ENCODE measurements around the gene SMOC2.
A peak's percentile ranks its signal among the peaks of the same experiment; 100 is the strongest.

The SMOC2 gene

GRCh38 chr6:168414336-168415097, 26.5 kb upstream of the SMOC2 start:
- Histone ChIP-seq H3K4me3 (no peak overlapping the region), H3K27ac (no peak overlapping the region)

- H3K27ac ChIP-seq: peak overlapping the region in 1 of 21 experiments; percentile 41
- H3K4me3 ChIP-seq: no peak overlapping the region
Observed at GRCh38 chr6:168415098-168415992, 25.6 kb upstream of the SMOC2 start.

- H3K4me3 ChIP-seq: no peak overlapping the region
- H3K27ac ChIP-seq: peak overlapping the region in 1 of 21 experiments; percentile 41
Observed at GRCh38 chr6:168415993-168416530, 24.9 kb upstream of the SMOC2 start.

GRCh38 chr6:168416531-168416930, 24.5 kb upstream of the SMOC2 start:
- no peak overlapping the region for H3K27ac ChIP-seq
- no peak overlapping the region for H3K4me3 ChIP-seq

DNA sequence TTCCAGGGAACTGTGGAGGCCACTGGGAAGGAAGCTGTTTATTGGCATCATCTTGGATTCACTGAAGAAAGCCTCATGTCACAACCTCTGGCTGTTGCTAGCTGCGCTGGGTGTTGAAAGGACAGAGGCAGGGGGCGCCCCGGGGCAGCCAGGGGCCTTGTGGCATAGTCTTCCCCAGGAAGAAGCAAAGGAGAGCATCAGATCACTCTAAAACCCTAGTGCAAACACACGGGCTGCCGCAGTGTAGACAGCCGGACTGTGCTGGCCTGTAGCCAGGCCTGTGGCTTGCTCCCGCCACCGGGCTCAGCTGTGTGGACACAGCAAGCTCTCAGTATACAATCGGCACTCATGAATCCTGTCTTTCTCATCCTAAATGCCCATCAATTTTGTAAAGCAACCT, 23.8 kb upstream of the SMOC2 start:
- Histone ChIP-seq H3K27ac (no peak overlapping the region), H3K4me3 (no peak overlapping the region)

- H3K4me3 ChIP-seq: no peak overlapping the region
- peak overlapping the region in 1 of 21 experiments; percentile 31 for H3K27ac ChIP-seq
Observed at GRCh38 chr6:168417679-168418557, 23.1 kb upstream of the SMOC2 start.

GRCh38 chr6:168418711-168419121, 22.3 kb upstream of the SMOC2 start:
- Histone ChIP-seq H3K27ac (peak overlapping the region in 1 of 21 experiments; percentile 23), H3K4me3 (no peak overlapping the region)

DNA sequence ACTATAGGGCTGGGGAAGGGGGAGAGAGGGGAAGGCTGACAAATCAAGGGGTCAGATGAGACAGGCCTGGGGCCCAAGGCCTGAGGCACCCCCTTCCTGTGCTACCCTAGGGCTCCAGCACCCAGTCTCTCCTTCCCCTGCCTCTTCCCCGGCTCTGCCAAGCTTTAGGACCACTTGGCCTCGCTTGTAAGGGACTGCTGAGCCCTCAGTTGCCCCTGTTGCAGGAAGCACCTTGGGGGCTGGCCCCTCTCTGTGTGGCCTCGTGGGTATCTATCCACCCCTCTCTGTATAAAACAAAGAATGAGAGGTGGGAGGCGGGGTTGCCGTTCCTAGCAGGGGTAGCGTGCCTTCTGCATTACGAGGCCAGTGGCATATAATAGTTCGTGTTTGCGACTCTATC, 21.4 kb upstream of the SMOC2 start:
- peak overlapping the region in 1 of 21 experiments; percentile 1 for H3K27ac ChIP-seq
- no peak overlapping the region for H3K4me3 ChIP-seq

DNA sequence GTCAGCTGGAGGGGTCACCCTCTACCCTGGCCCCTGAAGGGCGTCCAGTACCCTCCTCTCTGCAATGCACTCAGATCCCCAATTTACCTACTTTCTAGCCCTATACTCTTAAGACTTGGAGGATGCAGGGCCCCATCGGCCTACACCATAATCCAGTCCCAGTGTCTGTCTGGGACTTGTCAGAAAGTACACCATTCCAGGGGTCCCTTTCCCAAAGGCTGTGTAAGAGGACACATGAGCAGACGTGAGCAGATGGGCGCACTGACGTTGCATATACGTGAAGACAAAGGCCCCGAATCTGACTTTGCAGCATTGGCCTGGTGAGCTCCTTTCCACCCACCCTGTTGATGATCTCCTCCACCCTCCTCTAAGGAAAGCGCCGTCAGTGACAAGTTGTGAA, 20.9 kb upstream of the SMOC2 start:
- Histone ChIP-seq H3K27ac (no peak overlapping the region), H3K4me3 (no peak overlapping the region)

DNA sequence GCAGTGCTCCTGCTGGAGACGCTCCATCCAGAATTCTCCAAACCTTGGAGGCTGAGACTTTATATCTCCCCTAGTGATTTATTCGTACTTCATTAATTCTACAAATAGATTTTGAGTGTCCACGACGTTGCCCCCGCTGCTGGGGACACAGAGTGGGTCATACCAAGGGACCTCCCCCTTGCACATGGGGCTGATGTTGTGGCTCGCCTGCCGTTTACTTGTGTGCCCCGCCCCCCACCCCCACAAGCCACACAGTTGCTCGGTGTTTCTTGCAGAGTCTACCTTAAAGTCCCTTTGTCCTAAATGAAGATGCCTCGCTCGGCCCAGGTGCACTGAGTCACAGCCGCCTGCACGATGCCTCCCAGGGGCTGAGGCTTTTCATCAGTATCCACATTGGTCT, 20.3 kb upstream of the SMOC2 start:
- Histone ChIP-seq H3K4me3 (no peak overlapping the region), H3K27ac (no peak overlapping the region)

- no peak overlapping the region for H3K4me3 ChIP-seq
- peak overlapping the region in 1 of 21 experiments; percentile 33 for H3K27ac ChIP-seq
Observed at GRCh38 chr6:168427184-168427583, 13.8 kb upstream of the SMOC2 start.

DNA sequence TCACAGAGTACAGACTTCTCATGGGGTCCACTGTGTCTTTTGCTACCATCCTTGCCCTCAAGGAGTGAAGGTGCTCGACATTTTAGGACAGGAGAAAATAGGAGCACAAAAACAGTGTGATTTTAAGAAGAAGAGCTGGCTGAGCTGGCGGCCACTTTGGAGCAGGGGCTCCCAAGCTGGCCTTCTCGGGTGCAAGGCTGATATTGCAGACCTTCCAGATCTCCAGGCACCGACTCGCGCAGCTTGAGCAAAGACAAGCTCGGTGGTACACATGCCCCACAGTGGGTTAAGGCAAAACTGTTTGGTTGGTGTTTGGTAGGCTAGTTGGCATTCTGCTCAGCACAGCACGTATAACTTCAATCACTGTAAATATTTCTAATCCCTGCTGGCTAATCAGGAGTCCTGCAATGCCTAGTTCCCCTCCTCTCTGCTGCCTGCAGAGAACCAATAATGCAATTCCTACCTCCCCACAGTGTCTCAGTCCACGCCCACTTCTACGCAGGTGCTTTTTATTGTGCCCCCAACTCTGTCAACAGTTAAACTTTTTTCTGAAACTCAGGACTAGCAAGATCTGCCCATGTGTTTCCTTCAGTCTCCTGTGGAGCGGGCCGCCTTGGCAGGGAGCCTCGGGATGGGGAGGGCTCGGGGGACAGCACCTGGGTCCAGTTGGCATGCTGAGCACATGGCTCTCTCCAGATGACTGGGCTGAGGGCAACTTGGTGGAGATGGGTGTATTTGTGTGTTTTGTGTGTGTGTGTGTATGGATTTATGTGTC, 12.7 kb upstream of the SMOC2 start:
- Histone ChIP-seq H3K4me3 (no peak overlapping the region), H3K27ac (no peak overlapping the region)

- Histone ChIP-seq H3K27ac (no peak overlapping the region), H3K4me3 (no peak overlapping the region)
Observed at GRCh38 chr6:168428863-168429262, 12.1 kb upstream of the SMOC2 start.

- no peak overlapping the region for H3K4me3 ChIP-seq
- no peak overlapping the region for H3K27ac ChIP-seq
Observed at GRCh38 chr6:168432196-168432595, 8.8 kb upstream of the SMOC2 start.

DNA sequence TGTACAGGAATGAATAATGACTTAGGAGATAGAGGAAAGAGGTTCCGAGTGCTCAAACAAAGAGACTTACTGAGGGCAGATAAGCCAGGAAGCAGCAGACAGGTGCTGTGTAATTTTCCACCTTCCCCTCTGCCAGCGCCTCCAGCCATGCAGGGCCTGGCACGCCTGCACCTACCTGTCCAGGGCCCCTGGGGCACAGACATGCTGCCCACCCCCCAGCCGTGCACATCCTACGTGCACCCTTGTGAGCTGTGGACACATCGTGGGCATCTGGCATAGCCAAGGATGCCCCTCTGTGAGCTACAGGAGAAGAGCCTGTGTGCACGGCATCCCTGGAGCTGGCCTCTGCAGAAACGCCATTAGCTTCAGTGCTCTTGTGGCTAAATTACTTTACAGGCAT, 7.1 kb upstream of the SMOC2 start:
- H3K27ac ChIP-seq: no peak overlapping the region
- no peak overlapping the region for H3K4me3 ChIP-seq

DNA sequence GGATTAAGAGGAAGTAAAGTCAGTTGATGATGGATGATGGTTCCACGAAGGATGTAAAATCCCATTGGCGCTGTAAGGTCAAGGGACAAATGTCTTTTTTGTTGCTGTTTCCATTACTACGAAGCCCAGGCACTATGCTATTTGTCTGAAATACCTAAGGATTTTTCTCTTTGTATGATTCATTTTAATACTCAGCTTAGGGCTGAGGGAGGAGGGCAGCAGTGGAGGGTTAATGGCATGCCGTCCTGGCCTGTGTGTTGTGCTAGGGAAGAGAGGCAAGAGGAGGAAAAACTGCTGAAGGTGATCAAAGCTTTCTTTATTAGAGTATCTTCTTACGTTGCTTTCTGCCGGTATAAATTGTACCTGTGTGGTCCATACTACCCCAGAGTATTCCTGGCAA, 6.5 kb upstream of the SMOC2 start:
- no peak overlapping the region for H3K27ac ChIP-seq
- H3K4me3 ChIP-seq: no peak overlapping the region

GRCh38 chr6:168437751-168438150, 3.2 kb upstream of the SMOC2 start:
- H3K27ac ChIP-seq: no peak overlapping the region
- H3K4me3 ChIP-seq: no peak overlapping the region

DNA sequence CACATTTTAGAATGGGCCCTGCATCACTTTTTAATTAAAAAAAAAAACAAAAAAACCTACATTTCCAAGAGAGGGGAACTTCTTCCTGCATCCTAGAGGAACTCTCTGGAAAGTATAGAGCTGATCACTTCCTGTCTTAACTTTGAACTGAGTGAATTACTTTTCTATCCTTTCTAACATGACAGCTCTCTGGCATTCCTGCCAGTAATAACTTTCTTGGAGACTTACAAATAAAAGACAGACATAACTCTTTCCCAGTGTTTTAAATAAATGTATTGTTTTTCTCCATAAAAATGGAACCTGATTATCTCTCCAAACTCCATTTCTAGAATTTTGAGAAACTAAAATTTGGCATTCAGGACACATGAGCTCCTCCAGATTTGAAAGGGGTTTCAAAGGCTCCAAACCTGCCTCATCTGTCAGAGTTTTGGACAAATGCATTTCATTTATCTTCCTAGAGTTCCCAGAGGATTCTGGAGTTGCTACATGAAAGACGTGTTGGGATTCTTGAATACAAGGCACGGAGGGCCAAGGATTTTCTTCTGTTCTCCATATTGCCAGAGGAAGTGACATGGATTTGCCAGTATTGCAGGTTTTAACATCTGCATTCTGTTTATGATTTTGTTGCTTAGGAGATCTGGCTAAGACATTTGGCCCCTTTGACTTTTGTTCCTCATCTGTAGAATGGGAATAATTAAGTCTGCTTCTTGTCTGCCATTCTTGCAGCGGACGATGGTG, 2.0 kb upstream of the SMOC2 start:
- Histone ChIP-seq H3K27ac (no peak overlapping the region), H3K4me3 (no peak overlapping the region)
